H1 (cell line): ENCODE results near the gene ZNF74. TPM values are rescaled to one million over a fixed set of nuclear protein-coding genes. Genes with fewer than 3 reads are reported as not detected.
A peak's percentile ranks its signal among the peaks of the same experiment; 100 is the strongest.

Experiments used
- CTCF ChIA-PET: fragments of 300-600 bp; sonication (Branson Sonifier 250); formaldehyde crosslinking; loops from one replicate; lab custom pipeline; 2021; ENCODE audit not compliant: partially characterized antibody; lab: Charles Lee
- POLR2A ChIA-PET: fragments of 300-600 bp; sonication (Branson Sonifier 250); formaldehyde crosslinking; loops from one replicate; lab custom pipeline; 2021; ENCODE audit warnings: inconsistent platforms; ENCODE audit not compliant: partially characterized antibody; lab: Charles Lee
- DNase-seq, 2 experiments: peaks; one replicate each; pipeline versions ENCODE4 v3.0.0 to v3.0.0-alpha.2; 2010 to 2022; ENCODE audit warnings: low spot score in 2 of 2, low read depth in 1 of 2, mixed read lengths in 1 of 2
- FAIRE-seq: peaks from 2 replicates; lab custom pipeline; 2011; peaks lifted over from hg19 to GRCh38; lab: Jason Lieb, UNC
- H2AFZ ChIP-seq: 2 replicates; pipeline ENCODE4 v1.8.1; 2012; ENCODE audit warnings: low read length, inconsistent platforms
- H2AK5ac ChIP-seq: 2 replicates; pipeline ENCODE4 v1.6.1; 2013; ENCODE audit warnings: low read depth, low read length
- H2BK120ac ChIP-seq: replicated peaks from 2 replicates; pipeline ENCODE3; 2013; ENCODE audit warnings: low read depth, low read length, inconsistent platforms
- H2BK12ac ChIP-seq: 2 replicates; pipeline ENCODE4 v1.6.1; 2013; ENCODE audit warnings: low read depth, low read length
- H2BK15ac ChIP-seq: 2 replicates; pipeline ENCODE4 v1.6.1; 2013; ENCODE audit warnings: low read length
- H2BK20ac ChIP-seq: 2 replicates; pipeline ENCODE4 v1.6.1; 2013; ENCODE audit warnings: low read length
- H2BK5ac ChIP-seq: 2 replicates; pipeline ENCODE4 v1.6.1; 2013; ENCODE audit warnings: low read depth, low read length
- H3K14ac ChIP-seq: 2 replicates; pipeline ENCODE4 v1.6.1; 2013; ENCODE audit warnings: inconsistent platforms; ENCODE audit not compliant: insufficient read length
- H3K18ac ChIP-seq: 2 replicates; pipeline ENCODE4 v1.6.1; 2013; ENCODE audit warnings: low read length; ENCODE audit errors: extremely low read depth
- H3K23ac ChIP-seq: 2 replicates; pipeline ENCODE4 v1.6.1; 2013; ENCODE audit warnings: inconsistent platforms; ENCODE audit not compliant: insufficient read length
- H3K23me2 ChIP-seq: 2 replicates; pipeline ENCODE4 v1.6.1; 2013; ENCODE audit warnings: low read depth, low read length
- H3K27ac ChIP-seq: 2 replicates; pipeline ENCODE4 v1.6.1; 2011; ENCODE audit warnings: low read depth, low read length, inconsistent platforms
- H3K27me3 ChIP-seq, 4 experiments: replicated peaks in 1 of 4; 1 replicate in 1 of 4; 2 replicates in 3 of 4; pipeline versions ENCODE4 v1.6.1 to v1.8.1; 2011 to 2013; ENCODE audit warnings: low read length in 3 of 4, mild to moderate bottlenecking in 3 of 4, inconsistent platforms in 2 of 4, mixed read lengths in 2 of 4, moderate library complexity in 1 of 4; ENCODE audit not compliant: control insufficient read depth in 3 of 4, insufficient read depth in 3 of 4; ENCODE audit errors: extremely low read depth in 1 of 4
- H3K36me3 ChIP-seq, 4 experiments: 2 replicates each; pipeline versions ENCODE4 v1.6.1 to v1.8.1; 2011 to 2013; ENCODE audit warnings: mild to moderate bottlenecking in 4 of 4, low read length in 3 of 4, moderate library complexity in 2 of 4, control low read depth in 1 of 4, inconsistent platforms in 1 of 4; ENCODE audit not compliant: insufficient read depth in 4 of 4, control insufficient read depth in 2 of 4
- H3K4ac ChIP-seq: replicated peaks from 2 replicates; pipeline ENCODE3; 2013; ENCODE audit warnings: low read length, low read depth, mixed read lengths, inconsistent platforms; ENCODE audit not compliant: insufficient read length
- H3K4me1 ChIP-seq, 4 experiments: replicated peaks in 1 of 4; 1 replicate in 1 of 4; 2 replicates in 3 of 4; pipeline versions ENCODE4 v1.6.1 to v1.8.1; 2011 to 2013; ENCODE audit warnings: low read length in 3 of 4, inconsistent platforms in 2 of 4, mixed read lengths in 1 of 4; ENCODE audit not compliant: insufficient read depth in 4 of 4, control insufficient read depth in 3 of 4
- H3K4me2 ChIP-seq, 2 experiments: 2 replicates each; pipeline versions ENCODE4 v1.6.1 to v1.8.1; 2011 to 2013; ENCODE audit warnings: low read depth in 2 of 2, low read length in 2 of 2, control low read depth in 1 of 2, inconsistent platforms in 1 of 2, mild to moderate bottlenecking in 1 of 2; ENCODE audit not compliant: insufficient read depth in 1 of 2
- H3K4me3 ChIP-seq, 4 experiments: fragments of 200-600, 300-600 bp in 1 of 4; sonication (generic), shearing (Covaris generic), sonication (Bioruptor Twin) in 1 of 4; 2 replicates each; pipeline versions ENCODE4 v1.5.1 to v1.8.1; 2011 to 2016; ENCODE audit warnings: low read length in 4 of 4, low read depth in 3 of 4, control low read depth in 2 of 4, inconsistent platforms in 2 of 4, mild to moderate bottlenecking in 2 of 4, mixed read lengths in 1 of 4, moderate library complexity in 1 of 4; ENCODE audit not compliant: insufficient read depth in 2 of 4; ENCODE audit errors: extremely low read depth in 1 of 4
- H3K56ac ChIP-seq: replicated peaks from 2 replicates; pipeline ENCODE3; 2013; ENCODE audit warnings: low read depth, mild to moderate bottlenecking, mixed read lengths, low read length, inconsistent platforms; ENCODE audit not compliant: insufficient read length
- H3K79me1 ChIP-seq: 2 replicates; pipeline ENCODE4 v1.6.1; 2013; ENCODE audit warnings: low read depth, low read length, control low read depth
- H3K79me2 ChIP-seq, 2 experiments: 2 replicates each; pipeline versions ENCODE4 v1.6.1 to v1.8.1; 2012 to 2013; ENCODE audit warnings: low read length in 2 of 2, mild to moderate bottlenecking in 2 of 2, inconsistent platforms in 1 of 2; ENCODE audit not compliant: insufficient read depth in 2 of 2, control insufficient read depth in 1 of 2
- H3K9ac ChIP-seq, 4 experiments: replicated peaks in 1 of 4; 1 replicate in 1 of 4; 2 replicates in 3 of 4; pipeline versions ENCODE4 v1.6.1 to v1.8.1; 2011 to 2013; ENCODE audit warnings: low read depth in 3 of 4, low read length in 3 of 4, control low read depth in 2 of 4, mild to moderate bottlenecking in 2 of 4, moderate library complexity in 2 of 4, inconsistent platforms in 1 of 4; ENCODE audit errors: extremely low read depth in 1 of 4
- H3K9me3 ChIP-seq, 2 experiments: 2 replicates each; pipeline versions ENCODE4 v1.6.1 to v1.8.1; 2012 to 2013; ENCODE audit warnings: mild to moderate bottlenecking in 2 of 2, moderate library complexity in 2 of 2, control low read depth in 1 of 2, inconsistent platforms in 1 of 2, low read depth in 1 of 2, low read length in 1 of 2, mixed read lengths in 1 of 2; ENCODE audit not compliant: insufficient read depth in 2 of 2
- H4K20me1 ChIP-seq, 2 experiments: replicated peaks in 1 of 2; 2 replicates each; pipeline versions ENCODE3 to v1.8.1; 2011 to 2013; ENCODE audit warnings: inconsistent platforms in 2 of 2, low read length in 2 of 2, mild to moderate bottlenecking in 1 of 2; ENCODE audit not compliant: insufficient read depth in 2 of 2, control insufficient read depth in 1 of 2
- H4K5ac ChIP-seq: 2 replicates; pipeline ENCODE4 v1.6.1; 2013; ENCODE audit warnings: low read length, low read depth, mixed read lengths, inconsistent platforms; ENCODE audit not compliant: insufficient read length
- H4K8ac ChIP-seq: 2 replicates; pipeline ENCODE4 v1.8.0; 2013; ENCODE audit warnings: mild to moderate bottlenecking, moderate library complexity, low read length, inconsistent platforms; ENCODE audit not compliant: insufficient read depth; ENCODE audit errors: extremely low read depth
- H4K91ac ChIP-seq: replicated peaks from 2 replicates; pipeline ENCODE3; 2013; ENCODE audit warnings: low read length, mixed read lengths, inconsistent platforms; ENCODE audit not compliant: insufficient read length
- BCL11A ChIP-seq, 2 experiments: IDR thresholded peaks; one replicate each; pipeline ENCODE4 v1.6.1; 2011; ENCODE audit warnings: low read depth in 2 of 2, low read length in 2 of 2, mild to moderate bottlenecking in 2 of 2
- CHD2 ChIP-seq: IDR thresholded peaks from 2 replicates; pipeline ENCODE4 v1.6.1; 2012; ENCODE audit warnings: low read length, improper control_type of control experiment
- EP300 ChIP-seq, 2 experiments: IDR thresholded peaks; 1 replicate in 1 of 2; 2 replicates in 1 of 2; pipeline ENCODE4 v1.6.1; 2011 to 2012; ENCODE audit warnings: low read depth in 2 of 2, low read length in 2 of 2, mild to moderate bottlenecking in 2 of 2, borderline replicate concordance in 1 of 2, inconsistent platforms in 1 of 2, moderate library complexity in 1 of 2
- EZH2 ChIP-seq: fragments of 200-600 bp; sonication (generic); IDR thresholded peaks from 2 replicates; pipeline ENCODE4 v1.7.1; 2012; ENCODE audit warnings: low read depth, mild to moderate bottlenecking, moderate library complexity, low read length, inconsistent platforms; ENCODE audit not compliant: severe bottlenecking
- GTF2F1 ChIP-seq: IDR thresholded peaks from 2 replicates; pipeline ENCODE4 v1.6.1; 2012; ENCODE audit warnings: low read depth, low read length, improper control_type of control experiment, borderline replicate concordance
- KDM5A ChIP-seq: fragments of 200-600 bp; IDR thresholded peaks from 2 replicates; pipeline ENCODE4 v1.7.1; 2012; ENCODE audit warnings: mild to moderate bottlenecking, low read length, inconsistent platforms, mixed read lengths
- RXRA ChIP-seq: IDR thresholded peaks from 2 replicates; pipeline ENCODE4 v1.6.1; 2011; ENCODE audit warnings: low read depth, mild to moderate bottlenecking, low read length, moderate library complexity; ENCODE audit not compliant: insufficient read depth
- SIX5 ChIP-seq: IDR thresholded peaks from 2 replicates; pipeline ENCODE4 v1.6.1; 2011; ENCODE audit warnings: mild to moderate bottlenecking, low read depth, low read length
- TAF7 ChIP-seq: optimal IDR thresholded peaks from 2 replicates; pipeline ENCODE3; 2011; ENCODE audit warnings: low read depth, mild to moderate bottlenecking, inconsistent platforms, low read length, moderate library complexity, borderline replicate concordance
- TBP ChIP-seq: IDR thresholded peaks from 2 replicates; pipeline ENCODE4 v1.6.1; 2011; ENCODE audit warnings: low read depth, low read length, improper control_type of control experiment
- TEAD4 ChIP-seq: IDR thresholded peaks from 2 replicates; pipeline ENCODE4 v1.6.1; 2012; ENCODE audit warnings: low read depth, low read length, inconsistent platforms, mixed read lengths
- USF2 ChIP-seq: IDR thresholded peaks from 2 replicates; pipeline ENCODE4 v1.6.1; 2011; ENCODE audit warnings: low read length, improper control_type of control experiment
- WGBS, 2 experiments: shearing (Covaris generic) in 1 of 2; methylation state at CpG; one replicate each; pipeline versions ENCODE4 v1.1.6 to v1.1.7; 2013 to 2015; ENCODE audit warnings: low lambda C conversion rate in 2 of 2, mixed read lengths in 2 of 2, inconsistent platforms in 1 of 2, low coverage in 1 of 2, missing lambda C conversion rate in 1 of 2; ENCODE audit not compliant: insufficient replicate concordance in 2 of 2, insufficient coverage in 1 of 2, insufficient read length in 1 of 2; ENCODE audit errors: extremely low coverage in 1 of 2, missing lambda C conversion rate in 1 of 2; 5-methylcytosine and 5-hydroxymethylcytosine counted together
- polyA plus RNA-seq, 7 experiments: library from polyadenylated mRNA; depleted of rRNA in 3 of 7; stranded (reverse) in 5 of 7; unstranded in 2 of 7; fragments of >200 nt in 5 of 7; fragments of 200-250 nt in 2 of 7; gene quantifications; 1 replicate in 5 of 7; 2 replicates in 1 of 7; 4 replicates in 1 of 7; pipeline versions ENCODE4 v1.2.1 to v1.2.3, GENCODE V29; 2011 to 2013; ENCODE audit warnings: missing spikeins in 2 of 7, mixed read lengths in 2 of 7
- total RNA-seq: library from RNA; stranded (reverse); fragmentation: NEBNext Ultra II Directional; extraction: Animal tissue kit (Norgen Biotek cat#: 25700); gene quantifications from 2 replicates; pipeline ENCODE4 v1.2.1, GENCODE V29; 2021

Gene ZNF74
- total and polyA plus RNA-seq, 2 of the 8 experiments (the other 6 are each of a cell fraction or from before 2014, with no cell fraction given), result 29.7 to 45.7 TPM

GRCh38 chr22:20439556-20439927 lies 45.6 kb downstream of the ZNF74 start:
- Histone ChIP-seq H3K27ac (no peak overlapping the region), H3K18ac (peak overlapping the region; percentile 48; the same call in 1 of the 2 replicates), H3K36me3 (peaks cover 0 to 3% (median 0%) of the 10 kb centered on the region in 4 experiments; a peak in 1 of 8 replicates), H4K8ac (no peak overlapping the region), H3K79me1 (peaks cover 2% of the 10 kb centered on the region; the same call in 1 of the 2 replicates), H3K23ac (no peak overlapping the region), H4K20me1 (peaks cover 11 to 17% of the 10 kb centered on the region in 2 experiments), H3K79me2 (no peaks in the 10 kb centered on the region), H3K14ac (no peak overlapping the region), H3K27me3 (peaks cover 18 to 47% (median 43%) of the 10 kb centered on the region in 4 experiments), H3K9me3 (no peaks in the 10 kb centered on the region), H3K4ac (no peak overlapping the region), H3K9ac (no peak overlapping the region), H2BK15ac (no peak overlapping the region), H2BK5ac (no peak overlapping the region), H2AK5ac (no peak overlapping the region), H3K4me3 (no peak overlapping the region), H3K56ac (no peak overlapping the region), H3K4me1 (peaks cover 0 to 15% (median 6%) of the 10 kb centered on the region in 4 experiments; a peak in 5 of 7 replicates), H2BK20ac (no peak overlapping the region), H4K91ac (no peak overlapping the region), H2BK12ac (no peak overlapping the region), H2BK120ac (no peak overlapping the region), H4K5ac (no peak overlapping the region), H3K4me2 (no peak overlapping the region), H3K23me2 (peaks cover 17% of the 10 kb centered on the region; the same call in 1 of the 2 replicates), H2AFZ (no peak overlapping the region)
- FAIRE-seq (no peak), DNase-seq (no peak)
- POLR2A ChIA-PET, result interaction anchor here (1.1 kb wide), 1 partner anchor 26 kb away, joined by 3 read pairs; no protein-coding TSS in a partner anchor
- WGBS, 2 experiments, result 86% methylated on average over 4 of the region's 4 CpGs; no CpG with 5 or more reads in 1 of the 2 experiments
- CTCF ChIA-PET, result interaction anchor here (1.1 to 4.2 kb wide), 6 partner anchors 9 to 170 kb away, joined by 3 to 47 read pairs (median 6); no protein-coding TSS in a partner anchor
- no peak for TF ChIP-seq SIX5
- no peak for TF ChIP-seq TEAD4
- TF ChIP-seq BCL11A (IDR thresholded peaks at IDR 0.05; ENCODE audit: low read depth in 2 of 2, low read length in 2 of 2), result no peak
- no peak for TF ChIP-seq RXRA
- no peak for TF ChIP-seq TAF7
- TF ChIP-seq GTF2F1, result no peak
- TF ChIP-seq KDM5A, result no peak
- TF ChIP-seq USF2, result no peak
- no peak for TF ChIP-seq TBP
- TF ChIP-seq CHD2, result no peak
- no peak for TF ChIP-seq EP300 (IDR thresholded peaks at IDR 0.05; ENCODE audit: borderline replicate concordance in 1 of 2, low read depth in 2 of 2, low read length in 2 of 2)
- no peak for TF ChIP-seq EZH2
